Measurements from ENCODE around the gene SFXN3. TPM values are rescaled to one million over a fixed set of nuclear protein-coding genes. Genes with fewer than 3 reads are reported as not detected.

SFXN3 gene
- total and polyA plus RNA-seq, 8 donors: 9.9 to 60.4 (median 20.6) TPM

- Histone ChIP-seq H3K9me3 (no peaks in the 10 kb centered on the region), H3K4me1 (peaks cover 30 to 63% (median 54%) of the 10 kb centered on the region in 4 donors), H3K27me3 (no peaks in the 10 kb centered on the region), H3K36me3 (peaks cover 27 to 36% (median 35%) of the 10 kb centered on the region in 4 donors), H3K27ac (peak overlapping the region in 3 of 5 donors; percentile 46 to 68 (median 47)), H3K4me3 (no peak overlapping the region)
- WGBS, 5 donors: 66 to 93% (median 76%) methylated on average over 3 to 6 of the region's 6 CpGs
- DNase-seq: peak in 1 of 2 donors; percentile 44
- no peak for TF ChIP-seq CTCF (IDR thresholded peaks at IDR 0.05)
- TF ChIP-seq POLR2A (IDR thresholded peaks at IDR 0.05): no peak
- intact Hi-C loops (cut with DNase I; ENCODE audit: low total_unique reads): no loop called here
Observed at GRCh38 chr10:101008823-101009423, 22.1 kb upstream of the SFXN3 start.

- Histone ChIP-seq H3K27ac (no peak overlapping the region), H3K27me3 (peaks cover 0 to under 1% (median 0%) of the 10 kb centered on the region in 3 donors), H3K9me3 (no peaks in the 10 kb centered on the region), H3K4me3 (no peak overlapping the region), H3K4me1 (peaks cover 30 to 63% (median 55%) of the 10 kb centered on the region in 4 donors), H3K36me3 (peaks cover 21 to 22% (median 22%) of the 10 kb centered on the region in 4 donors)
- intact Hi-C loops (cut with DNase I; ENCODE audit: low total_unique reads): no loop called here
- no peak for DNase-seq
- TF ChIP-seq CTCF (IDR thresholded peaks at IDR 0.05) (no peak), EP300 (IDR thresholded peaks at IDR 0.05) (no peak), POLR2A (IDR thresholded peaks at IDR 0.05) (no peak), POLR2AphosphoS5 (IDR thresholded peaks at IDR 0.05) (no peak)
- 95 to 97% (median 96%) methylated on average over 16 to 22 of the region's 22 CpGs for WGBS, 5 donors
Observed at GRCh38 chr10:101010329-101010728, 20.7 kb upstream of the SFXN3 start.

GRCh38 chr10:101011517-101012423 lies 19.3 kb upstream of the SFXN3 start:
- DNase-seq: peak; percentile 59 to 66
- peak in 1 of 3 donors; percentile 50 for TF ChIP-seq POLR2AphosphoS5 (IDR thresholded peaks at IDR 0.05)
- TF ChIP-seq POLR2A (IDR thresholded peaks at IDR 0.05): no peak
- TF ChIP-seq EP300 (IDR thresholded peaks at IDR 0.05): no peak
- peak in 3 of 7 experiments; percentile 27 to 37 (median 30) for TF ChIP-seq CTCF (IDR thresholded peaks at IDR 0.05)
- Histone ChIP-seq H3K27ac (peak overlapping the region; percentile 8 to 71 (median 13)), H3K27me3 (peaks cover 0 to 14% (median 0%) of the 10 kb centered on the region in 3 donors), H3K9me3 (no peaks in the 10 kb centered on the region), H3K4me3 (no peak overlapping the region), H3K4me1 (peaks cover 30 to 61% (median 51%) of the 10 kb centered on the region in 4 donors), H3K36me3 (peaks cover 7 to 8% (median 7%) of the 10 kb centered on the region in 4 donors)
- intact Hi-C loops (cut with DNase I; ENCODE audit: low total_unique reads): no loop called here
- 37 to 58% (median 40%) methylated on average over 9 to 22 of the region's 22 CpGs for WGBS, 5 donors

GRCh38 chr10:101012525-101013364 lies 18.3 kb upstream of the SFXN3 start:
- Histone ChIP-seq H3K27me3 (peaks cover 0 to 21% (median 0%) of the 10 kb centered on the region in 3 donors), H3K4me3 (no peak overlapping the region), H3K4me1 (peaks cover 25 to 51% (median 42%) of the 10 kb centered on the region in 4 donors), H3K36me3 (no peaks in the 10 kb centered on the region), H3K9me3 (no peaks in the 10 kb centered on the region), H3K27ac (peak overlapping the region; percentile 10 to 71 (median 54))
- intact Hi-C loops (cut with DNase I; ENCODE audit: low total_unique reads): no loop called here
- WGBS, 5 donors: 11 to 18% (median 15%) methylated on average over 10 to 14 of the region's 14 CpGs
- TF ChIP-seq POLR2AphosphoS5 (IDR thresholded peaks at IDR 0.05): peak; percentile 55 to 68 (median 56)
- no peak for TF ChIP-seq POLR2A (IDR thresholded peaks at IDR 0.05)
- no peak for TF ChIP-seq EP300 (IDR thresholded peaks at IDR 0.05)
- peak in 6 of 7 experiments; percentile 25 to 95 (median 77) for TF ChIP-seq CTCF (IDR thresholded peaks at IDR 0.05)
- peak; percentile 91 to 94 for DNase-seq
